Liver (tissue), 3 donors: ENCODE data around the gene COL26A1.

Experiments
- ATF3 ChIP-seq: IDR thresholded peaks from 2 replicates; pipeline ENCODE4 v1.6.1; 2016; ENCODE audit warnings: antibody characterized with exemption
- CTCF ChIP-seq: fragments of 150-350 bp; IDR thresholded peaks from 2 replicates; pipeline ENCODE4 v1.5.1; 2017; ENCODE audit warnings: improper control_type of control experiment, low read depth, low read length; ENCODE audit not compliant: missing input control
- EGR1 ChIP-seq, 2 donors: IDR thresholded peaks; 2 replicates each; pipeline ENCODE4 v1.6.1; 2016 to 2018; ENCODE audit warnings: antibody characterized with exemption in 2 of 2, low read depth in 2 of 2
- GABPA ChIP-seq, 2 donors: IDR thresholded peaks in 1 of 2; conservative IDR thresholded peaks in 1 of 2; 2 replicates each; pipeline ENCODE4 v1.6.1; 2016; ENCODE audit warnings: antibody characterized with exemption in 2 of 2, mild to moderate bottlenecking in 1 of 2, moderate library complexity in 1 of 2
- HNF4G ChIP-seq: IDR thresholded peaks from 2 replicates; pipeline ENCODE4 v1.6.1; 2016; ENCODE audit warnings: antibody characterized with exemption
- JUND ChIP-seq, 2 donors: IDR thresholded peaks; 2 replicates each; pipeline ENCODE4 v1.6.1; 2016; ENCODE audit warnings: antibody characterized with exemption in 2 of 2
- MAX ChIP-seq: IDR thresholded peaks from 2 replicates; pipeline ENCODE4 v1.6.1; 2016; ENCODE audit warnings: antibody characterized with exemption
- RAD21 ChIP-seq, 2 donors: IDR thresholded peaks; 2 replicates each; pipeline ENCODE4 v1.6.1; 2016; ENCODE audit warnings: antibody characterized with exemption in 2 of 2, mild to moderate bottlenecking in 2 of 2
- REST ChIP-seq: IDR thresholded peaks from 2 replicates; pipeline ENCODE4 v1.6.1; 2016; ENCODE audit warnings: antibody characterized with exemption, mild to moderate bottlenecking
- RXRA ChIP-seq, 2 donors: IDR thresholded peaks; 2 replicates each; pipeline ENCODE4 v1.6.1; 2017 to 2018; ENCODE audit warnings: antibody characterized with exemption in 2 of 2, mild to moderate bottlenecking in 1 of 2
- TAF1 ChIP-seq: conservative IDR thresholded peaks from 2 replicates; pipeline ENCODE4 v1.6.1; 2016; ENCODE audit warnings: antibody characterized with exemption, mild to moderate bottlenecking
- YY1 ChIP-seq: IDR thresholded peaks from 2 replicates; pipeline ENCODE4 v1.6.1; 2016; ENCODE audit warnings: antibody characterized with exemption, mild to moderate bottlenecking
- donor health status: healthy.
- donor health status: healthy.

- TF ChIP-seq CTCF (no peak), HNF4G (no peak), EGR1 (IDR thresholded peaks at IDR 0.05; ENCODE audit: low read depth in 2 of 2) (no peak), TAF1 (no peak), YY1 (no peak), GABPA (IDR thresholded peaks at IDR 0.05 in 1 of 2, conservative IDR thresholded peaks at IDR 0.05 in 1 of 2) (no peak), RAD21 (IDR thresholded peaks at IDR 0.05) (no peak), MAX (no peak), ATF3 (no peak), REST (no peak), RXRA (IDR thresholded peaks at IDR 0.05) (no peak), JUND (IDR thresholded peaks at IDR 0.05) (no peak)
Measured at GRCh38 chr7:101419831-101420230, 57.2 kb downstream of the COL26A1 start.
